CD4-positive, alpha-beta T cell treated with Interleukin-15 for 1 hour (primary cell): ENCODE data around the gene CD99L2.

Experiments used
- DNase-seq: peaks from one replicate; pipeline ENCODE4 v3.0.0-alpha.2; 2020

CD99L2 gene

DNA sequence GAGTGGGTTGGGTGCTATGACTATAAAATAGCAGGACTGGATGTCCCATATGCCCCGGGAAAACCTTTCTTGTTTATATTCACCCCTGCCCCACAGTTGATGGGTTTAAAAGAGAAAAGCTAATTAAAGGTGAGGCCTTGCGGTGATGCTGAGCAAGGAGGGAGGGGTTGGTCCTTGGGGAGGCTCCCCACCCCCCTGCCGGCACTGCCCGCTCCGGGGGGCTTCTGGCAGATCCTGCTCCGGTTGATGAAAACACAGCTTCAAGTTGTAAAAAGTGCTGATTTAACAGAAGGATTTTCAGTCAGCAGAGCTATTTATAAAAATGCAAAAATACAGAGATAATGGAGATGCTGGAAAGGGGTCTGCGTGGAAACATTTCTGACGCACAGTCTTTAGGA is 136.7 kb downstream of the CD99L2 start:
- no peak for DNase-seq

DNA sequence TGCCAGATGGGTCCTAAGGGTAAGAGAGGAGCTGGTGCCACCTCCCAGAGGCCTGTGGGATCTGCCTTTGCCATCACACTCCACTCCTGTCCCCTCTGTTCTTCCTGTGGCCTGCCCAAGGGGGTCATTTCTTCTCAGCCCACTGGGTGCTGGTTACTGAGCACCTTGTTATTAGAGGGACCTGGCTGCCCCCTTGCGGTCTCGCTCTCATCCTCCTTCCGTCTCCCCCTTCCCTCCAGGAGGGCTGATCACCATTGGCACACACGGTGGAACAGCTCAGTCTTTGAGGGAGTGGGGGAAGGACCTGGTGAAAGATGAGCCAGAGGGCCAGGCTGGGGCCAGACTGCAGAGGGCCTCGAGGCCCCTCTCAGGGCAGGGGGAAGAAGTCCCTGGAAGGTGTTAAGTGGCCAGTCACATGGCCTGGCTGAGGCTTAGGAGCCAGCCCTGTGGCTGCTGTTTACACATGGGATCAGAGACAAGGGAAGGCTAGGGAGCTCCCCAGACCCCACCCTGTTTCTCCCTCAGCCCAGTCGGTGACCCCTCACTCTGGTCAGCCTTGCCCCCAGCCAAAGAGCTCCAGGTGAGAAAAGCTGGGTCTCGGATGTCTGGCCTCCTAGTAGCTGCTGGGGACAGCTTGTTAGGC is 137.2 kb downstream of the CD99L2 start:
- DNase-seq: no peak

DNA sequence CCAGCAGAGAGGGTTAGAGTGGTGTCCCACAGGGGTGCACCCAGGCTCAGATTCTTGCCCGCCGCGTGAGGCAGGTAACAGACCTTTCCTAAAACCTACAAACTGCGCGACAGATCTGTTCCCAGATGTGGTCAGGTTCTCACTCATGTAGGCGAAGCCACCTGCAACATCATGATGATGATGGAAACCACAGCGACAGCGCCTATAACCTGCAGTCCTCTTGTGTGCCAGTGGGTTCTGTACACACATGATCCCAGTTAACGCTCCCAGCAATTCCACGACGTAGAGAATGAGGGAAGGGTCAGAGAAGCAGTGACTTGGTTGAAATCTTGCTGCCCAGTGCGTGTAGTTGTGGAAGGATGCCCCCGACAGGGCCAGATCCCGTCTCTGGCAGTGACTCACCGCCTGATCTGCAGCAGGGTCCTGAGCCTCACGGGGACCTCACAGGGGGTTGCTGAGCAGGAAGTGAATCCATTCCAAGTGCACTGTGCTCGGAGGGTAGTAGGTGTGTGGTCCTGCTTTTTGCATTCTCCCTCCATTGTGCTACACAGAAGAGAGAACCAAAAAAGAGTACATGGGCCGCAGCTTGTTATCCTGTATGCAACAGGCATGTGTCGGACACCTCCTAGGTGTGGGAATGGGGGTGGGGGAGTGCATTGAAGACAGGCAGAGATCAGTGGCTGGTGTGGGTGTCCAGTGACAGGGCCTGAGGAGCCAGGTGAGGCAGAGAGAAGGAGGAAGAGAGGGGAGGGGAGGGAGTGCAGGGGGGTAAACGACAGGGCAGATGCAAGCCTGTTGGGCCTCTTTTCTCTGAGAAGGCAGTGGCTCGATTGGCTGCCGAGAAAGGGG is 138.7 kb downstream of the CD99L2 start:
- DNase-seq: no peak

DNA sequence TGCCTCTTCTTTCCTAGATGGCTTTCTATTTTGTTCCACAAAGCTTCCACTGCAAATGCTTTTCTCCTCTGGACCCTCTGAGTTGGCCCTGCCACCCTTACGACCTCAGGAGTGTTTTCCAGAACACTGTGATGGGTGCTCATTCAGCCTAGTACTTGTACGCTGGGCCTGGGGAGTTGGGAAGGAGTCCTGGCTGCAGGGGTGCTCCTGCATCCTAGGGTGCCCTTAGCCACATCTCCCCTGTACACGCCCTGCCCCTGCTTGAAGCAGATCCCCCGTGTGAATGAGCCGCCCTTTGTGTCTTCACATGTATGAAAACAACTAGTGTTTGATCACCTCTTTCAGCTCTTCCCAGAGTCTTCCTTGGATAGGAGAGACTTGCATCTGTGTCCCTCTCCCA is 141.1 kb downstream of the CD99L2 start:
- no peak for DNase-seq

DNA sequence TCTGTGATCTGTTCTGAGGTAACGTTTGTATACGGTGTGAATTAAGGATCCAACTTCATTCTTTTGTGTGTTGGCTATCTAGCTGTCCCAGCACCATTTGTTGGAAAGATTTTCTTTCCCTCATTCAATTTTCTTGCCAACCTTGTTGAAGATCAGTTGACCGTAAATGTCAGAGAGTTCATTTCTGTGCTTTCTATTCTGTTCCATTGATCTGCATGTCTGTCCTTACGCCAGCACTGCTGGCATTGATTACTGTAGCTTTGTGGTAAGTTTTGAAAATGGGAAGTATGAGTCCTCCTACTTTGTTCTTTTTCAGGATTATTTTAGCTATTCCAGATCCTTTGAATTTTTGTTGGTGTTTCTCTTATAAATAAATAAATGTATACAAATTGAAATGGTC is 144.5 kb downstream of the CD99L2 start:
- DNase-seq: no peak

DNA sequence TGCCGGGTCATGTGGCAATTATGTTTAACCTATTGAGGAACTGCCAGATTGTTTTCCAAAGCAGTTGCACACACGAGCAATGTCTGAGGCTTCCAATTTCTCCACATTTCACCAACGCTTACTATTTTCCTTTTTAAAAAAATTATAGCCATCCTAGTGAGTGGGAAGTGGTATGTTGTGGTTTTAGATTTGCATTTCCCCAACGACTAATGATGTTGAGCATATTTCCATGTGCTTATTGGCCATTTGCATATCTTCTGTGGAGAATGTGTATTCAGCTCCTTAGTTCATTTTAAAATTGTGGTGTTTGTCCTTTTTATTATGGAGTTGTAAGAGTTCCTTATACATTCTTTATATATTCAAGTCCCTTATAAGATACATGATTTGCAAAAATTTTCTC is 145.1 kb downstream of the CD99L2 start:
- DNase-seq: no peak

DNA sequence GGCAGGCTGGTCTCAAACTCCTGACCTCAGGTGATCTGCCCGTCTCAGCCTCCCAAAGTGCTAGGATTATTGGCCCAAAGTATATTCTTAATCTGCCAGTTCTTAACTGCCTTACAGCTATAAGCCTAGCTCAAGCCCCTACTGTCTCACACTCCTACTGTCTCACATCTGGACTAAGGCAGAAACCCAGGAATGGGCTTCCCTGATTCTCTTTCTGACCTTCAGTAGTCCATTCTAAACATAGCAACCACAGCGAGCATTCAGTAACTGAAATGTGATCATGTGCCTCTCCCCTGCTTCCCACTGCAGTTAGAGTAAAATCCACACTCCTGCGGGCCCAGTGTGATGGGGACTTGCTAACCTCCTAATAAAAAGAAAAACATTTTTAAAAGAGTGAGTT is 146.3 kb downstream of the CD99L2 start:
- no peak for DNase-seq

DNA sequence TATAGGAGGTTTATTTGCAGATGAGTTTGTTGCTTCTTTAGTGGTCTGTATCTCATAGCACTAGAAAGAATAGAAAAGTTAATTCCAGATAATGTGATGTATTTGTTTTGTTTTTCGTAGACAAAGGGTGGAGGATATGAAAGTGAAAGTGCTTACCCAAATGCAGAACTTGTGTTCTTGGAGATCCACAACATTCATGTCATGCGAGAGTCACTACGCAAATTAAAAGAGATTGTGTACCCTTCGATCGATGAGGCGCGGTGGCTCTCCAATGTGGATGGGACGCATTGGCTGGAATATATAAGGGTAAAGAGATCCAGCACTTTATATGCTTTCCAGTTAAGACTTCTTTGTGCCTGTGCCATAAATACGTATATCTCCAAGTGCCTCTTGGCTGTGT is 162.0 kb downstream of the CD99L2 start:
- DNase-seq: no peak

DNA sequence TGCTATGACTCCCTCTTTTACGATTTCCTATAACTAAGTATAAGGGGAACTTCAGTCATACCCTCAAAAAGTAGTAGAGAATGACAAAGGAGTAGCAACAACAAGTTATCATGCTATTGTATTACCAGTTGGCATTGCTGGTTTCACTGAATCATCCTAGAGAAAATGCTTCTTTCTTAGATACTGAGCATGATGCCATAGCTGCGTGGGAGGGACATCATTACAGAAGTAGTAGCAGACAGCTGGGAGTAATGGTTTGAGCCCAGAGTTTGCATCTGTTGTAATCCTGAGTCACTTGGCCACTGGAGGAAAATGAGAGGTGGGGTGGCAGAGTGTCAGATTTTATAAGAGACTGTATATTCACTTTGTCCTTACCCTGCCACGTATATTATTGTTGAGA is 166.7 kb downstream of the CD99L2 start:
- no peak for DNase-seq

DNA sequence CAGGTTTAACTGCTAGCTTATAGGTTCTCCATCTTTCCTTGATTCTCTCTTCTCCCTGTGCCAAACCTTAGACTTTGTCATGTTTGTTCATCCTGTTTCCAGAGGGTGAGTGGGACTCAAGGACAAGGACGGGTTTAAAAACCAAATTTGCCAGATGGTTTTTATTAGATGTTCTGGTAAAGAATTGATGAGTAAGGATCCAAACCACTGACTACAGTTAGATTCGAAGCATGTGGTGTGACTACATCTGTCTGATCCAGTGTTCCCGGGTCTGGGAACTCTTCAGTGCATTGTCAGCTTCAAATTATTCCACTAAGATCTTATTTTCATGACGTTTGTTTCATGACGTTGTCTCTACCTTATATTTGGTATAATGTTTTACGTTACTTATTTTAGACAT is 167.7 kb downstream of the CD99L2 start:
- no peak for DNase-seq

DNA sequence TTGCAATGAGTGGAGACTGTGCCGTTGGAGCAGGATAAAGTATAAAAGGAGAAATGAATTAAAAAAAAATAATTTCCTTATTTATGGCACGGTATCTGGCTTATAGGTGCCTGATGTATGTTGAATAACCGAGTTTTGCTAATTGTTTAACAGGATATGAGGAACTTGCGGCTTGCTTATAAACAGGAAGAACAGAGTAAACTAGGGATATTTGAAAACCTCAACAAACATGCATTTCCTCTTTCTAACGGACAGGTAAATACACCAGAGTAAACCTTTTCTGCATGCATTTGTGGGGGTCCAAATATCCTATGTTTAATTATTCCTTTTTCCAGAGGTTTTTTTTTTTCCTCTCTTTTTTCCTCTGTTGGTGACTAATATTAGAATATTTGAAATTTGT is 168.5 kb downstream of the CD99L2 start:
- no peak for DNase-seq

DNA sequence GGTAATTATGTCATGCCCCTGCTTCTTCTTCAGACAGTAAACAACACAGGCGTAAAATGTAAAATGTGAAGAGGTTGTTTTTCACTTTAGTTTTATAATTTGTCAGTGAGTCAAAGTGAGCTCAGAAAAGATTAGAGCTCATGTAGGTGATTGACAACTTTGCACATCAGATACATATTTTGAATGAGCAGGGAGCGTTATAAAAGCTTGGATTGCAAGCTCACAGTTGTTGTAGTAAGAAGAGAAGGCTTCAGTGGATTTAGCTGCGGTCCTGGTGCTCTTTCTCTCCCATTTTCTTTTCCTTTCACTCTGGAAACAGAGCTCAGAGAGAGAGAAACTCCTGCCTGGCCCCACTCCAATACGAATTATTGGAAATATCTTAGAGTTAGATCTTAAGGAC is 178.8 kb downstream of the CD99L2 start:
- no peak for DNase-seq
